GM18951 (cell line): ENCODE data around the gene NTM.

Source experiments
- POLR2A ChIP-seq: IDR thresholded peaks from 4 replicates; pipeline ENCODE4 v1.6.1; 2011; ENCODE audit warnings: mild to moderate bottlenecking; ENCODE audit not compliant: insufficient read length, insufficient read depth; ENCODE audit errors: extremely low read depth
- in situ Hi-C: fragments of 300-500 bp; cut with MboI; formaldehyde crosslinking; loops from one replicate; pipeline ENCODE4 v1.12.0; 2022; ENCODE audit warnings: low sequenced_read_pairs, mixed read lengths, inconsistent platforms; ENCODE audit not compliant: unreplicated experiment

NTM gene

GRCh38 chr11:132296946-132297610, 926.7 kb downstream of the NTM start:
- no peak for TF ChIP-seq POLR2A
- in situ Hi-C loops: no loop called here

- no peak for TF ChIP-seq POLR2A
- in situ Hi-C loops: no loop called here
Observed at GRCh38 chr11:132298357-132298756, 927.9 kb downstream of the NTM start.

DNA sequence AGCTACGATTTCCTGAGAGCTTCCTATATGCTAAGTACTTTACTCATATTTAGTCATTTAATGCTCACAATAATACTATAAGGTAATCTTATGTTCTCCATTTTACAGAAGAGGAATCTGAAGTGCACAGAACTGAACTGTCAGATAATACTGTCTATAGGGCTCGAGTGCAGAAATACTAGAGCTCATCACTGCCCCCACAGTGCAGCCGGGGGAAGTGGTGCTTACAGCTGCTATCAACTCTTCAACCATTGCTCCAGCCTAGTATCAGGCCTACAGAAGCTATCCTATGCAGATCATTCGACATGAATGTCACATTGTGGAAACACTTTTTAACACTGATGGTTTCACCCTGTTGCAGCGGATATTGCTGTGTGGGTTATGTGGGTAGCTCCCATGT, 929.9 kb downstream of the NTM start:
- TF ChIP-seq POLR2A: no peak

DNA sequence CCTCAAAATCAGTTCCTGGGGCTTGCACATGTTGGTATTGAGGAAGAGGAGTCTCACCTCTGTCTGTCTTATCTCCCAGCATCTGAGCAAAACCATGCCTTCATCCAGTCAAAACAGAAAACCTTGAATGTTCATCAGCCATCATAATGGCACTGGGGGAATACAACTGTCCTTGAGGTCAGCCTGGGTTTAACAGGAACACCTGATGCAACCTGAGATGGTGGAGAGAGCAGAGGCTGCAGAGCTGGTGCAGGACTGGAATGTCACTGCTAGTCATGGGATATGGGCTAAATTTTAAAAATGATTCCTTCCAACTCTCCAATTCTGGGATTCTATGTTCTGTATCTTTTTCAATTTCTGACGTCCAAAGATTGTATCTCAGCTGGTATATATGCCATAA, 931.0 kb downstream of the NTM start:
- TF ChIP-seq POLR2A: no peak
- in situ Hi-C loops: no loop called here

More for the DNA sequence above, 929.9 kb downstream of the NTM start:
- in situ Hi-C loops: no loop called here

GRCh38 chr11:132301900-132302299, 931.5 kb downstream of the NTM start:
- in situ Hi-C loops: no loop called here
- TF ChIP-seq POLR2A: no peak

DNA sequence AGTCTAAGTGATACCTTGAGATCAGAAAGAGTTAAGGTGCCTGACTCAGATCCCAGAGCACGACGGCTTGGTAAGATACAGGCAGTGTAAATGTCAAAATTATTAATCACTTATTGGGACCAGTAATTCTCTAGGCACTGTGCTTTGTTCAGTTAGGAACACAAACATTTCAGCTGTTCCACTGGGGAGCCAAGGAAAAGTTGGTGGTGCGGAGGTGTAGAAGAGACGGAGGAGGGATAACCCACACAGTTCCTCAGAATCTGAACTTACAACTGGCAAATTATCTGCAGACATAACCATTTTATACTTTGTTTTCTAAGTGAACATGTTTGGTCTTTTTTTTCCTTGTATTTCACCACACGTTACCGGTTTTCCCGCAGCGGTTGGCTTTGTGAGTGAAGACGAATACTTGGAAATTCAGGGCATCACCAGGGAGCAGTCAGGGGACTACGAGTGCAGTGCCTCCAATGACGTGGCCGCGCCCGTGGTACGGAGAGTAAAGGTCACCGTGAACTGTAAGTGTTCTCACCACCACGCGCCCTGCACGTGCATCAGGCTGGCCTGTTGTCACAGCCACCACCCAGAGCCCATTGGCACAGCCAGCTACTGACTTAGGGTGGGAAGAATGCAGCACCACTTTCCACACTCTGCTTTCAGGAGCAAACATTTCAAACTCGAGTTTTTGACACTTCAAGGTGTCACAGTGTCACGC, 937.0 kb downstream of the NTM start:
- TF ChIP-seq POLR2A: no peak
- in situ Hi-C loops: no loop called here

GRCh38 chr11:132310390-132311375, 940.3 kb downstream of the NTM start:
- no peak for TF ChIP-seq POLR2A
- in situ Hi-C loops: no loop called here

DNA sequence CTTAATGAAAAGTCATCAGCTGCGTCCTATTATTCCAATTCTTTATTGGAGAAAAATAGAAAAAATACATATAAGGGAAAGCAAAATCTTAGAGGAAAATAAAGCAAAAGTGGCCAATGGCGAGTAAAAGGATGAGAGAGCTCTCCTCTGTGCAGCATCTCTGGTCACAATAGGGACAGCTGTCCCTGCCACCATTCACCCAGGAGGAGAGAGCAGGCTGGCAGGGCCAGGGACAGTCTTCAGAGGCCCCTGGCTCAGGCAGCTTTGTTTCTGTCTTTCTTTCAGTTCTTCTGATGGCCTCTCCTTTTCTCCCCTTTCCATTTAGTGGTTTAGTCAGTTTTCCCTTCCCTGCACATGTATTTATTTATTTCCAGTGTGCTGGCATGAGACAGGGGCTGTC, 941.3 kb downstream of the NTM start:
- no peak for TF ChIP-seq POLR2A
- in situ Hi-C loops: no loop called here

GRCh38 chr11:132312161-132312560, 941.7 kb downstream of the NTM start:
- in situ Hi-C loops: no loop called here
- no peak for TF ChIP-seq POLR2A

GRCh38 chr11:132312701-132313111, 942.3 kb downstream of the NTM start:
- TF ChIP-seq POLR2A: no peak
- in situ Hi-C loops: no loop called here

GRCh38 chr11:132314911-132315455, 944.6 kb downstream of the NTM start:
- no peak for TF ChIP-seq POLR2A
- in situ Hi-C loops: no loop called here

- TF ChIP-seq POLR2A: no peak
Observed at GRCh38 chr11:132315696-132316095, 945.3 kb downstream of the NTM start.

More at GRCh38 chr11:132315696-132316095, 945.3 kb downstream of the NTM start:
- in situ Hi-C loops: no loop called here
